ENCODE results near the gene TMEM26. TPM values are rescaled to one million over a fixed set of nuclear protein-coding genes. Genes with fewer than 3 reads are reported as not detected.

Gene TMEM26
- total and polyA plus RNA-seq, 11 donors, result 0.07 to 1.1 (median 0.31) TPM

DNA sequence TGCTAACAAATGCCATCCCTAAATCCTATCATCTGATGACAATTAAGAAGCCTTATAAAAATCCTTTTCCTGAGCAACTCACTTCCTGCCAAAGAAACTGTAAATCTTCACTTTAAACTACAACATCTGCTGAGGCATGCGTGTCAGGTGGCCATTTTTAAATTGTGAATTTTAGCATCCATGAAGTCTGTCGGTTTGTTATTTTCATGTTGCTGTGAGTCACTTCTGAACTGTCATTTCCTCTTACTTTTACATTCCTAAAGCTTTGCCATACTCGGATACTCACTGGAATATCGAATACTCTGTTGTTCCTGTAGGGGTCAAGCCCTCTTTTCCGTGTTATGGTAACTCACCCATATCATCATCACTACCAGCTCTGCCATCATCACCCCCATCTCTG, 34.3 kb upstream of the TMEM26 start:
- Histone ChIP-seq H3K9me3 (no peaks in the 10 kb centered on the region), H3K4me3 (no peak overlapping the region), H3K27me3 (peaks cover 0 to 5% (median 0%) of the 10 kb centered on the region in 9 donors), H3K36me3 (no peaks in the 10 kb centered on the region), H3K4me1 (peaks cover 0 to 12% (median 0%) of the 10 kb centered on the region in 12 donors), H3K27ac (no peak overlapping the region)
- intact Hi-C loops (cut with DNase I), result no loop called here
- TF ChIP-seq, protein P1, sequence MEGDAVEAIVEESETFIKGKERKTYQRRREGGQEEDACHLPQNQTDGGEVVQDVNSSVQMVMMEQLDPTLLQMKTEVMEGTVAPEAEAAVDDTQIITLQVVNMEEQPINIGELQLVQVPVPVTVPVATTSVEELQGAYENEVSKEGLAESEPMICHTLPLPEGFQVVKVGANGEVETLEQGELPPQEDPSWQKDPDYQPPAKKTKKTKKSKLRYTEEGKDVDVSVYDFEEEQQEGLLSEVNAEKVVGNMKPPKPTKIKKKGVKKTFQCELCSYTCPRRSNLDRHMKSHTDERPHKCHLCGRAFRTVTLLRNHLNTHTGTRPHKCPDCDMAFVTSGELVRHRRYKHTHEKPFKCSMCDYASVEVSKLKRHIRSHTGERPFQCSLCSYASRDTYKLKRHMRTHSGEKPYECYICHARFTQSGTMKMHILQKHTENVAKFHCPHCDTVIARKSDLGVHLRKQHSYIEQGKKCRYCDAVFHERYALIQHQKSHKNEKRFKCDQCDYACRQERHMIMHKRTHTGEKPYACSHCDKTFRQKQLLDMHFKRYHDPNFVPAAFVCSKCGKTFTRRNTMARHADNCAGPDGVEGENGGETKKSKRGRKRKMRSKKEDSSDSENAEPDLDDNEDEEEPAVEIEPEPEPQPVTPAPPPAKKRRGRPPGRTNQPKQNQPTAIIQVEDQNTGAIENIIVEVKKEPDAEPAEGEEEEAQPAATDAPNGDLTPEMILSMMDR (IDR thresholded peaks at IDR 0.05), result no peak
- no peak for TF ChIP-seq POLR2A (IDR thresholded peaks at IDR 0.05)
- ATAC-seq (no peak), DNase-seq (no peak)
- WGBS, 4 donors, result 65 to 87% (median 84%) methylated on average over 5 of the region's 5 CpGs

DNA sequence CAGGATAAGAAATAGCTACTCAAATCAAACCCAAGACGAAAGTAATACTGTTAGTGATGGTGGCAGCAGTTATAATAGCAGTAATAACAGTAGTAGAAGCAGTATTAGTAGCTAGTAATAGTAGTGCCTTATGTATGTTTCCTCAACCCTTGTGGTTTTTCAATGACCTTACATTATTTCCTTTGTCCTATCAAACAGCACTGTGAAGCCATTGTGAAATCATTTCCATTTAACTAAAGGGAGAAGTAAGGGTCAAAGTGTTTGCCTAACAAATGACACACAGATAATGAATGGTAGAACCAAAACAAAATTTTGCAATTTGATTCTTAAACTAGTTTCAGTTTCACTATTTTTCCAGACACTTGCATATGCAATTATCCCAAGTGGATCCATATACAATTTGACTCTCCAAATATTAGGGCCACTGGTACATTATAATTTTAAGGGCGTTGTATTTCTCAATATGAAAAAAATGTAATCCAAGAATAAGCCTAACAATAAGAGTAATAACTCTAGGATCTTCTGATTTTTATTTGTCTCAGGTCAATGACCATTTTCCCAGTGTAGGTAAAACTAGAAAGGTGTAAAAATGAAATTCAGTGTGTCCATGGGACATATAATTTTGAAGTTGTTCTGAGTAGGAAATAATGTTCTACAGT, 33.7 kb upstream of the TMEM26 start:
- intact Hi-C loops (cut with DNase I), result no loop called here
- peaks cover 0 to 5% (median 0%) of the 10 kb centered on the region in 9 donors for H3K27me3 ChIP-seq
- no peak overlapping the region for H3K27ac ChIP-seq
- no peak overlapping the region for H3K4me3 ChIP-seq
- TF ChIP-seq POLR2A (IDR thresholded peaks at IDR 0.05), result no peak
- TF ChIP-seq, protein P1 (IDR thresholded peaks at IDR 0.05), result no peak
- H3K9me3 ChIP-seq, result no peaks in the 10 kb centered on the region
- H3K4me1 ChIP-seq, result peaks cover 0 to 12% (median 0%) of the 10 kb centered on the region in 12 donors
- DNase-seq (no peak), ATAC-seq (no peak)
- WGBS, 4 donors, result 82 to 91% (median 87%) methylated on average over 2 of the region's 2 CpGs
- no peaks in the 10 kb centered on the region for H3K36me3 ChIP-seq

DNA sequence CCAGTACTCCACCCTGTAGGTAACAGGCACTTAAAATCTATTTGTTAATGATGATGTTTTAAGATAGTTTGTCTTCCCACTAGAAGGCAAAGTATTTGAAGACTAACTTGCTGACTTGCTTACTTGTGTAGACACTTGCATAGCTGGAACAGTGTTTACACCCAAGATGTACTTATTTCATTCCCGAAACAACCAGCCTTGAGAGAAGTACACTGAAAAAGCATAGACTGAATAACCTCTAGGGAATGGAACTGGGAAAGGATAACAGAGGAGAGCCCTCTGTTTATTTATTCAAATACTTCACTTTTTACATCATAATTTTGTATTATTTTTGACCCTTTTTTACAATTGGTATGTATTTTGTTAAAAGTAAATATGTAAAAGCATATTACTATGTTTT, 33.1 kb upstream of the TMEM26 start:
- Histone ChIP-seq H3K27ac (no peak overlapping the region), H3K27me3 (peaks cover 0 to 5% (median 0%) of the 10 kb centered on the region in 9 donors), H3K36me3 (no peaks in the 10 kb centered on the region), H3K4me3 (no peak overlapping the region), H3K4me1 (peaks cover 0 to 12% (median 0%) of the 10 kb centered on the region in 12 donors), H3K9me3 (no peaks in the 10 kb centered on the region)
- 74 to 80% (median 79%) methylated on average over 1 of the region's 1 CpG for WGBS, 4 donors
- ATAC-seq, result no peak
- DNase-seq, result no peak
- no peak for TF ChIP-seq POLR2A (IDR thresholded peaks at IDR 0.05)
- TF ChIP-seq, protein P1 (IDR thresholded peaks at IDR 0.05), result no peak
- intact Hi-C loops (cut with DNase I), result no loop called here

DNA sequence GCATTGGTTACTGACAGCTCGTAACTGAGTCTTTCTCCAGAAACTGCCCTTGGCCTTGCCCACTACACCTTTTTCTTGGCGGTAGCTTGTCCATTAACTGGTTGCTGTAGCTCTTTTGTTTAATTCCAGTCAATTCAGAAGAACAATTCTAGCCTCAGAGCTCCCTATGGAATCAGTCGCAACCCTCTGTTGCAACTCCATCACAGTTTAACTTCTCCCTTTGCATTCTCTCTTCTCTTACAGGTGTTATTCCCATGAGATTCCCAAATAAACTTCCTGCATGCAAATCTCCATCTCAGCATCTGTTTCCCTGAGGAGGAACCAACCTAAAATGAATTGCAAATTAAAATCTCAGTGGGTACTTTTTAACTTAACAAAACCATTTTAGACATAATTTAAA, 28.4 kb upstream of the TMEM26 start:
- no peak overlapping the region for H3K4me3 ChIP-seq
- H3K4me1 ChIP-seq, result peaks cover 0 to 5% (median 0%) of the 10 kb centered on the region in 12 donors
- H3K27ac ChIP-seq, result no peak overlapping the region
- WGBS, 4 donors, result 66 to 69% (median 68%) methylated on average over 3 of the region's 3 CpGs
- H3K9me3 ChIP-seq, result no peaks in the 10 kb centered on the region
- peaks cover 0 to 5% (median 0%) of the 10 kb centered on the region in 9 donors for H3K27me3 ChIP-seq
- no peak for DNase-seq
- H3K36me3 ChIP-seq, result no peaks in the 10 kb centered on the region
- TF ChIP-seq, protein P1 (IDR thresholded peaks at IDR 0.05), result no peak
- no peak for TF ChIP-seq POLR2A (IDR thresholded peaks at IDR 0.05)
- intact Hi-C loops (cut with DNase I), result no loop called here
- no peak for ATAC-seq

All from heart left ventricle (tissue), 16 donors.